Measurements from ENCODE around the gene CYFIP2.
A peak's percentile ranks its signal among the peaks of the same experiment; 100 is the strongest.

CYFIP2 gene

DNA sequence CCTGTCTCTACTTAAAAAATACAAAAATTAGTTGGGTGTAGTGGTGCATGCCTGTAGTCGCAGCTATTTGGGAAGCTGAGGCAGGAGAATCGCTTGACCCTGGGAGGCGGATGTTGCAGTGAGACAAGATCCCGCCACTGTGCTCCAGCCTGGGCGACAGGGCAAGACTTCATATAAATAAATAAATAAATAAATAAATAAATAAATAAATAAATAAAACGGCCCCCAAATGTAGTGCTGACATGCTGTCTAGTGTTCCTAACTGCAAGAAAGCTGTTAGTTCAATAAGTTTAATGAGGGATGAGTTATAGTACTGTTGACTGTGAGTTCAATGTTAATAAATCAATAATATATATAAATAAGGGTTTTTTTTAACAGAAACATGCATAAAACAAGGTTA, 7.5 kb upstream of the CYFIP2 start:
- DNase-seq (ENCODE audit: low read depth) = no peak

DNA sequence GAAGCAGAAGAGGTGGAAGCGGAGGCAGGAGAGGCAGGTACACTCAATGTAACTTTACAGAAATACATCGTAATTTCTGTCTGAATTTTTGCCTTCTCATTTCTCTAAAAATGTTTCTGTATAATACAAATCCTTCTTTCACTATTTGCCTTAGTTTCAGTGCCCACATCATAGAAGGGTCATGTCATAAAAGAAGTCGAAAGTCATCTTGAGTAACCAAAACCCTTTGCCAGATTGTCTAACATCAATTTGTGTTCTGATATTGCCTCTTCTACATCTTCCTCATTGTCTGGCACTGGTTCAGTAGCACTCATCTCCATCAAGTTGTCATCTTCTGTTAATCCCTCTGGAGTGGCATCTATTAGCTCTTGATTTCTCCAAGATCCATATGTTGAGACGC, 6.2 kb upstream of the CYFIP2 start:
- DNase-seq (ENCODE audit: low read depth) = no peak

DNA sequence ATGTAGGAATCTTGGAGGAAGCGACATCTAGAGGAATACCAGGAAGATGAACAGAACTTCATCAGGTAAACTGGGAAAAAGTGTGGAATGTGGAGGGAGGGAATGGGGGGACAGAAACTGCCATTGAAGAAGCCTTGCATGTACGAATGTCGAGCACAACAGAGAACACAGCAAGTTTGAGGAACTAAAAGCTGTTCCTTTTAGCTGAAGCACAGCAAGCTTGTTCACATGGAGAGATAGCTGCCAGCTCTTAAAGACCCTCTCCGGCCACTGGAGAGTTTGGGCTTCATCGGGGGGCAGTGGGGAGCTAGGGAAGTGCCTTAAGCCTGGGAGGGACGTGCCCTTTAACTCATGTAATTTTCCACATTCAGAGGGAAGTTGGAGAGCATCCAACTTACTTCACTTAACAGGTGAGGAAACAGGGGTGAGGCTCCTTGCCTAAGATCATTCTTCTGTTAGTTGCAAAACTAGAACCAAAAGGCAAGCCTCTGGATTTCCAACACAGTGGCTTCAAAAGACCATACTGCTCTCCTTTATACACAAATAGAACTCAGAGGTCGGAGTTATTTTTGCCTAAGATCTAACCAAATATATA, 2.3 kb upstream of the CYFIP2 start:
- DNase-seq (ENCODE audit: low read depth) = no peak

DNA sequence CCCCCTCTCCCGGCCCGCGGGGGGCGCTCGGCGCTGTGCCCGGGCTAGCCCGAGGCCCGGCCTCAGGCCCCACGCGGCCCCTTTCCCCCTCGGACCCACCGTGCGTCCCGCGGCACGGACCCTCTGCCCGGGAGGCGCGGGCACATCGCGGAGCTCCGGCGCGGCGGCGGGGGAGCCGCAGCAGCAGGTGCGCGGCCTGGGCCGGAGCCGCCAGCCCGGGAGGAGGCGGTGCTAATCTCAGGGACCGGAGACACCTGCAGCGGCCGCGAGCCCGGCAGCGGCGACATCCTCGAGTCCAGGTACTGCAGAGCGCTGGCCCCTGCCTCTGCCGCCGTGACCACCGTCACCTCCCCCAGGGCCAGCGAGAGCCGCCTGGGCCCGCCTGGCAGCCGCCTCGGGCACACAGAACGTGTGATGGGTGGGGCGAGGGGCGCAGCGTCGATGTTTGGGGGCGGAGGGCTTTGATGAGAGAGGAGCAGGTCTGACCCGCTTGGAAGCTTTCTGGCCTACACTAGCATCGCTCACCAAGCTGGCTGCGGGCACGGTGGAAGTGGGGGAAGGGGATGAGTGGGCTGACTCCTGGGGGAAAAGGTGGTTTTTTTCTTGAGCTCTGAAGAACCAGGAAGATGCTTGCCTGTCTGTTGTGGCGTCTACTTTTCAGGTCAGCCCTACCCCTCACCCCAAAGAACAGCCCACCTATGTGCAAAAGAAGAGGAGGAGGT, 524 bp downstream of the CYFIP2 start:
- no peak for DNase-seq (ENCODE audit: low read depth)

DNA sequence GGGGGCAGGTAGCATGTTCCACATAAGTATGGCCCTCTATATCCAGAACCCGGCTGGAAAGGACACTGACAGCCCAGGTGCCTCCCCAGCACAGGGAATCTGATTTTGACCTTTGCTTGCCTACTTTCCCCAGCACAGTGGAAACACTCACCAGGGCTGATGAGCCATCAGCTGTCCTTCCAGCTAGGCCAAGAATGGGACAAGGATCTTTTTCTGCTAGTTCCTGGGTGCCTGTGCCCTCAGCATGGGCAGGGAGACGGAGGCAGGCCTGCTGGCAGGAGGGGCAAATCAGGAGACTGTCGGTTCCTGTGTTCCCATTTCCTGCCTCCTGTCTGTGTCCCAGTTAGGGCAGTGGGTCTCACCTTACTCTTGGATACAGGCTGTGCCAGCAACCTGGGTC, 1.1 kb downstream of the CYFIP2 start:
- DNase-seq (ENCODE audit: low read depth) = no peak

DNA sequence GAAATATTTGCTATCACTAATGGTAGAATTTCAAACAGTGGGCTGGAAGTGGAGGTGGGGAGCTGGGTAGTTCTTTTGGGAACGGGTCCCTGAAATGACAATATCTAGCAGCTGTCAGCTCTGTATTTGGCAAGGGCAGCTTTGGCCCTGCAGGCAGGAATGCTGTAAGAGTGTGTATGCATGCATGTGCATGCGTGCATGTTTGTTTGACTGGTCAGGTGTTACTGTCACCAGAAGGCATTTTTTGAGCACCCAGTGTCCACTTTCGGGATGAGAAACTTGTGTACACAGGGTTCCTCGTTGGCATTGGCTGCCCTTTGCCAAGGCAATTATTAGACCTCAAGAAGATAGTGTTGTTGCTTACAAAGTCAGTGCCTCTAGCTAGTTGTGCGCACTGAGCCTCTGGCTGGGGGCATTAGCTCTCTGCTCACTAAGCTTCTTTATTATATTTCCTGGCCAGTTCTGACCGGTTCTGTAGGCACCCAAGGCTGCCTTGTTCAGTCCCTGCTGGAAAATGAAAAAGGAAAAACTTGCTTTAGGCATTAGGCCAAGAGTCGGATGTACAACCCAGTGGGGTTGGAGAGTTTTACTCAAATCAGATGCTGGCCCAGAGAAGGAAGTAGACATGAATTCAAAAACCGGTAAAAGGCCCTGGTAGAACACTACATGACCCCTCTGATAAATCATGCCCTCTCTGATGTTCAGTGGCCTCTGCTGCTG, 2.0 kb downstream of the CYFIP2 start:
- DNase-seq (ENCODE audit: low read depth) = no peak

DNA sequence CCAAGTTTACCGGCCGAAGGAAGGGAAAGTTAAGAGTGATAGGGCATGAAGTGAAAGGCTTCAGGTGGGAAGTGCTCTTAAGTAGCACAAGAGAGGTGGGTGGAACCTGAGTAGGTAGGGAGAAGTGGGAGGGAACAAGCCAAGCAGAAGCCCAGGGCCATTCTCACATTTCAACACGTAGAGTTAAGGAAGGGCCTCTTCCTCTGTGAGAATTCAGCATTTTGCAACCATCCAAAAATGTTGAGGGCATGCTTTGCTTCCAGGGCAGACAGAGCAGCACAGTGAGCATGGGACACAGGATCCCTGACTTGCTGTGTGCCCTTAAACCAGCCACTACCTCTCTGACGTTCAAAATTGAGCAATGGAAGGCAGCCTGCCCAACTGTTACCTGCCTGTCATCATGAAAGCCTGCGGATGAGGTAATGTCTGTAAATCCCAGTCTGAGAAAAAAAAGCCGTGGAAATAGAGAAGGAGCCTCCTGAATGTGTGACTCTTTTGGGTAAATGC, 3.3 kb downstream of the CYFIP2 start:
- DNase-seq (ENCODE audit: low read depth) = no peak

DNA sequence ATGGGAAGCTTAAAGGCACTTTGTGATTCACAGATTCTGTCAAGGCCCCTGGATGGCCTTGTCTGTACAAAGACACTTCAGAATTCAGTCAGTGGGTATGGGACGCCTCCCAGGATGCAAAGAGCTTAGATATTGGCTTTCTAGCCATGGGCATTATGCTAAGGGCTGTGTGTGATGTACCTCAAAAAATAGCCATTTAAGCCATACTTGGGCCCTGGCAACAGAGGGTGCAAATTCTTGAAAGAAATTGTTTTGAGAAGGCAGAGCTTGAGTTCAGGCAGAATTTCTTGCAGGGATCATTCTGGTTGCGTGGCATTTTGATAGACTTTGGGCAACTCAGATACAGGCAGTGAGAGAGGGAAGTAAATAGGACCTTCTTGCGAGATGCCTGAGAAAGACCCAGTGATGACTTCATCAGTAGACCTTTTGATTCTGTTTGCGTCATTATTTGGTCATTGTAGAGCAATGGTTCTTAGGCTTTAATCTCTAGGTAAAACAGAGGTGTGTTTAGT, 3.9 kb downstream of the CYFIP2 start:
- DNase-seq (ENCODE audit: low read depth) = no peak

DNA sequence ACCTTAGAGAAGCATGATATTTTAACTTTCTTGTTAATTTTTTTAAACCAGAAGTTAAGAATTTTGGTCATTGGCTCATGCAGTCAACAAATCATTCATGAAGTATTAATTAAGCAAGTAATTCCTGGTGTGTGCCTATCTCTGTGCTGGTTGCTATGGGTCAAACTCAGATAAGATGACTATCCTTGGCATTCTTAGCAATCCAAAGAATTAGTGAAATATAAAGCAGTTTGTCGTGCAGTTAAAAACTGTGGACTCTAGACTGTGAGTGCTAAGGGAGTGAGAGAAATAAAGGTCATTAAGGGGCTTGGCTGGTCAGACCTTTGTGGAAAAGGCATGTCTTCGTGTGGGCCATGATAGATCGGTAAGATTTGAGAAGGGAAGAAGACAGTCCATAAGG, 4.8 kb downstream of the CYFIP2 start:
- no peak for DNase-seq (ENCODE audit: low read depth)

DNA sequence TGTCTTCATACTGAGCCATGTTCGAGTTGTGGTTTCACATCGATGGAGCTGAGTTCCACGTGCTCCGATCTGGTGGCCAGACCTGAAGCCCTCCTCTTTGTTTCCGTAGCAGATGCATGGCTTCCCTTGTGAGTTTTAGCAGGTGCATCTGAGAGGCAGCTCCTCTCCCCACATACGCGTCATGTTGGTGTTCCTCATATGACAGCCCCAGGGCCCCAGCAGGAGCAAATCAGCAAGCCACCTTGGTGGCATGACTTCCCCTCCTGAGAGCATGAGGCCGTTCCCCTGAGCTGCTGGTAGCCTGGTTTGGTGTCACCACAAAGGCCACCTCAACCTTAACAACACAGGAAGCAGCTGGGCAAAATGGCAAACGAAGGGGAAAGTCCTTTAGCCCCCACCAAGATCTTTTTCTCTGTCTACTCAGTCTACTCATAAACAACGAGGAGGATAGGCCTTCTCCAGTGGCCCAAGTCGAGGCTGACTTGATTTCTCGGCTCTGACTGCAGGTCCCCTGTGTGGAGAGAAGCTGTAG, 5.9 kb downstream of the CYFIP2 start:
- DNase-seq (ENCODE audit: low read depth) = no peak

DNA sequence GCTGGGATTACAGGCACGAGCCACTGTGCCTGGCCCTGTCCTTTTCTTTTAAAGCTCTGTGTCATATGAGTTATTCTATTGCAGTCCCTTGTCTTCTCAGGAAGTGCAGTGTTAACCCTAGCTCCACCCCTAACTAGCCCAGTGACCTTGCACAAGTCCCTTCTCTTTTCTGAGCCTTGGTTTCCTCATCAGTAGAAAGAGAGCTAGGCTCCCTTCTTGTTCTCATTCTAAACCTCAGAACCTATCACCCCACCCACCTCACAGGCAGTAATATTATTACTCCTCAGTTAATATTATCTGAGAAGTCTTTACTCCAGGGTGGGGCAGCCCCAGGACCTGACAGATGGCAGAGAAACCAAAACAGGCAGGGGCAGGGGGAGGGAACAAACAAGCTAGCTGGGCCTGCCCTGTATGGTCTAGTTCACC, 7.2 kb downstream of the CYFIP2 start:
- DNase-seq (ENCODE audit: low read depth) = no peak

DNA sequence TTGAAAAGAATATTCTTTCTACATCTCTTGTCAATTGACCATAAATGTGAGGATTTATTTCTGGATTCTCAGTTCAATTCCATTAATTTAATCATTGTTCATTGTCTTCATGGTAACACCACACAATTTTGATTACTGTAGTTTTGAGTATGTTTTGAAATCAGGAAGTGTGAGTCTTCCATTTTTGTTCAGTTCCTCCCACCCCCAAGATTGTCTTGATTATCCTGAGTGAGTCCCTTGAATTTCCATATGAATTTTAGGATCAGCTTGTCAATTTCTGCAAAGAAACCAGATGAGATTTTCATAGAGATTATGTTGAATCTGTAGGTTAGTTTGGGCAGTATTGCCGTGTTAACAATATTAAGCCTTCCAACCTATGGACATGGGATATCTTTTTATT, 9.5 kb downstream of the CYFIP2 start:
- no peak for DNase-seq (ENCODE audit: low read depth)

DNA sequence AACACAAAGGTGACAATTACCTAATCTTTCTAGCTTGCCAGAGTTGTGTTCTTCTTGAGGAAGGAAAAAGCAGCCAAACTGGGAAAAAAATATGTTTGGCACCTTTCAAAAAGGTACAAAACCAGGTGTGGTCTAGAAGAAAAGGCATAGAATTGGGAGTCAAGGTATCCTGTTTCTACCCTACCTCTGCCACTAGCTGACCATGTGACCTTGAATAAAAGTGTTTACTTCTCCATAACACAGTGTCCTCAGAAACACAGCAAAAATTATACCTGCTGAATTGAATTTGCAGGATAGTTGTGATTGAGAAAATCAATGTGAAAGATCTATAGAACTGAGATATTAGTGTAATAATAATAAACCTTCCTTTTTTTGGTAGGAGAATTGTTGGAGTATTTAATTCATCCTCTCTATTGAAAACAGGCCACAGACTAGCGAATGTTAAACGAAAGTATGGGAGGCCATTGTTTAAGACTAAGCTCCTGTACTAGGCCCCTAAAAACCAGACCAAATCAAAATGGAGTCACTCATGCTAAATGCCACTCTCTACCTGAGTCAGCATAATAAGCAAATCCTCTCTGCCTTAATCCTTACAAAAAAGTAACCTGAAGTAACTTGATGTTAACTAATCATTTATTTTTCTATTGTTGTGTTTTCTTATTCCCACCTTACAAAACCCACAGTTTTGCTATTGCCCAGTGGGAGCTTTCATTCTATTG, 12.6 kb downstream of the CYFIP2 start:
- DNase-seq (ENCODE audit: low read depth) = no peak

DNA sequence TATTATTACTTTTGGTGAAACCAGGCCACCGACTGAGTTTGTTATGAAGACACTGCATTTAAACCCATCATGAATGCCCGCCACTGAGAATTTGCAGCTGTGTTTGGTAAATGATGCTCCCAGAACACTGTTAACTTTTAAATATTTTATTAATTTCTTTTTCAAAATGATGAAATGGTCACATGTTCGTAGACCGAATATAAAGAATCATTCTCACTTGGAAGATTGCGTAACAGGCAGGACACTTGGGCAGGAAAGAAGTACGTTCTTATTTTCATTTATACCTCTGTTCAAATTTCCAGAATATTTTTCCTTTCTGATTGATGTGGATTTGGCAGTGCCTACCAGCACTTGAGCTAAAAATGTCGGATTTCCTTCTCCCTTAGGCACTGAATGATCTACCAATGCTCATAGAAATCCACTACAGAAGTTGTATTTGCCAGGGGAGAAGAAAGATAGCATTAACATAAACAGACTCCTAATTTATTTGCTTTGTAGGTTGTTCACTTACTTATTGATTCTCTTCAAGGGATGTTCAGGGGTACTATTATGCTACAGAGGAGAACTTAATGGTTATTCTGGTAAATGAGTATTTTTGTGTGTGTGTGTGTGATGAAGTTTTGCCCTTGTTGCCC, 13.8 kb downstream of the CYFIP2 start:
- no peak for DNase-seq (ENCODE audit: low read depth)

DNA sequence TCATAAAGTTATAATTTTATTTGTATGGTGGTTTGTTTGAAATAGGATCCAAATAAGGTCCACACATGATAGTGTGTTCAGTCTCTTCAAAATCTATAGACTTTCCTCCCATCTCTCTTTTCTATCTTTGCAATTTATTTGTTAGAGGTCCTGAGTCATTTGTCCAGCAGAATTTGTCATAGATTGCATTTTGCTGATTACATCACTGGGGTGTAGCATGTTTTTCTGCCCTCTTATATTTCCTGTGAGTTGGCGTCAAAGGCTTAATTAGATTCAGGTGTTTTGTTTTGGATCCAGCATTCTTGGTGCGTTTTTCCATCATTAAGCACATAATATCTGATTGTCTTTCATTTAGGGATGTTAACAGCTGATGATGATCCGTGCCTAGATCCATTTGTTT, 15.0 kb downstream of the CYFIP2 start:
- peak; percentile 70 for DNase-seq (ENCODE audit: low read depth)

DNA sequence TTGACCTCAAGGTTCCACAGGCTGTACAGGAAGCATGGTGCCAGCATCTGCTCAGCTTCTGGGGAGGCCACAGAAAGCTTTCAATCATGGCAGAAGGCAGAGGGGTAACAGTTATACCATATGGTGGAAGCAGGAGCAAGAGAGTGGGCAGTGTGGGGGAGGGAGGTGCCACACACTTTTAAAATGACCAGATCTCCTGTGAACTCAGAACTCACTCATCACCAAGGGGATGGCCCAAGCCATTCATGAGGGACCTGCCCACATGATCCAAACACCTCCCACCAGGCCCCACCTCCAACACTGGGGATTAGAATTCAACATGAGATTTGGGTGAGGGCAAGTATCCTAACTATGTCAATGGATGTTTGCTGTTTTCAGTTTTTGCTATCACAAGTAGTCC, 16.2 kb downstream of the CYFIP2 start:
- DNase-seq (ENCODE audit: low read depth) = no peak

DNA sequence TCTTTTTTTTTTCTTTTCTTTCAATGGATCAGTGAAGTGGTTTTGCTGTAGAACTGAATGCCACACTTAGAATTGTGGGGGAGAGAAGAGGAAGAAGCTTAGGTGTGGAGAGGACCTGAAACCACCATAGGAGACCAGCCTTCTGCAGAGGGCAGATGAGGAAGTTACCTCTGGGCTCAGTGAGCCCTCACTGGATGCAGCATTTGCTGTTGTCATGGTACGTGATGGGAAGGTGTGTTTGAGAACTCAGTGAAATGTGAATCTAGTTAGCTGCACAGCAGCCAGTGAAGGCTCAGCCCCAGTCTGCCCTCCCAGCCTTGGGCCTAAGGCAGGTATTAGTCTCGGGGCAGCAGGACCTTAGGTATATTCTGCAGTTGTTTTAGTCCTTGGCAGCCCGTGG, 17.5 kb downstream of the CYFIP2 start:
- no peak for DNase-seq (ENCODE audit: low read depth)

DNA sequence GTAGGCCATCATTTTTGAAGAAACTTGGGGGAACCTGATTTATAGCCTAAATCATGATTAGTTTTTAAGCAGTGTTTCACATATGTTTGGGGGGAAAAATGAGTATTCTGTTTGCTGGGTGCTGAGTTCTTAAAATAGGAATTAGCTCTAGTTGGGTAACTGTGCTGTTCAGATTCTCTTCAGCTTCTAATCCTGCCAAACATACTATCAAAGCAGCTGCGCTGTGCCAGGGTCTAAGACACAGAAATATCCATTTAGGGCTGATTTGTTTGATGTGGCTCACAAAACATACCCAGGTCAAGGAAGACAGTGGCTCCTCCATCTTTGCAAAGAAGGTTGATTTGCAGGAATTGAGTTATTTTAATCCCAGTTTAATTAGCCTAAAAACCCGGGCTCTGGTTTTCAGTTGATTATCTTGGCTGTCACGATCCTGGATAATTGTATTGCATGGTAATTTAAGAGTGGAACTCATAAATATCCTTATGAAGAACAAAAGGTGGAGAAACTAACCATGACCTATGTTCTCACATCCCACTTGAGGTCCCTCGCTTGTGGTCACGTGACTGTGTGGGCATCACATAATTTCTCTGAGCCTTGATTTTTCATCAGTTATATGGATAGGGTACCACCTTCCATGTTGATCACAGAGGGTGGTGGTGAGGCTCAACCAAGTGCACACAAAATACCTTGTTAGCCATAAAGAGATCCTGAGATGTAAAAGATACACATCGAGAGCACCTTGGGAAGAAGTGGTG, 18.7 kb downstream of the CYFIP2 start:
- no peak for DNase-seq (ENCODE audit: low read depth)

DNA sequence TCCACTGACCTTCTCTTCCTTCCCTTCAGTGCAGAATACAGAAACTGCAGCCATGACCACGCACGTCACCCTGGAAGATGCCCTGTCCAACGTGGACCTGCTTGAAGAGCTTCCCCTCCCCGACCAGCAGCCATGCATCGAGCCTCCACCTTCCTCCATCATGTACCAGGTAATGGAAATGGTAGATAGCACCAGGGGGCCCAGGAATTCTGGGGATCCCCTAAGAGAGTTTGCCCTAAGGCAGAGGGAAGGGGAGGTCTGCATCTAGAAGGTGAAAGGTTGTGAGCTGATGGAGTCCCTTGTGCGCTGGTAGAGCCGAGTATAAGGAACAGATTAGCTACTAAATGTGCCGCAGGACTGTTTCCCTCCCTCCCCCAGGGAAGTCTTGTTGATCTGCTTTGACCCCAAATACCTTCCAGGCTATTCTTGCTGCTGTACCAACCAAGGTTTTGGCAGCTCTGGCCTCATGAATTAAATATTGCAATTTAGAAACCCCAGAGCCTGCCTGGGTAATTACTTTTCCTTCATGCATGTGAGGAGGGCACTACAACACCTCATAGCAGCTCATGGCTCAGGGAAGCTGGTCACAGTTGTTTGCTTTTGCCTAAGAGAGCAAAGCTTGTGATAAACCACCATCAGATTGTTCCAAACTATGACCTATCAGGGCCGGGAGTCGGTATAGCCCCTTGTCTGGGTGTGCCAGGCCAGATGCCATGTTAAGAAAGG, 19.6 kb downstream of the CYFIP2 start:
- DNase-seq (ENCODE audit: low read depth) = no peak

DNA sequence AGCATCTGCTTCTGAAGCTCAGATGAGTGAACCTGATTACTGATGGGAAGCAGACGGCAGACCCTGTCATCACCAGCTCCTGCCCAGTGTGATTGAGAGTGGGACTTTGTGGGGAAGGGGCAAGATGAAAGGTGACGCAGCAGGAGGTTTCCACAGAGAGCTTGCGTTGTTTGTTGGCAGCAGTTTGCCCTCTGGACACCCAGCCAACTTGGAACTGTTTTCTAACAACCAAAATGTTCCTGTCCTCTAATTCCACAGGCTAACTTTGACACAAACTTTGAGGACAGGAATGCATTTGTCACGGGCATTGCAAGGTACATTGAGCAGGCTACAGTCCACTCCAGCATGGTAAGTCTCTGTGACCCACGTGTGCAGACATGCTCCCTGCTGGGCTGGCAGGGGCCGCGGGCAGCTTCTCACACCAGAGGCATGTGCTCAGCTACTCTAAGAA, 20.9 kb downstream of the CYFIP2 start:
- DNase-seq (ENCODE audit: low read depth) = no peak
